Progenitor cell of endocrine pancreas (in vitro differentiated cells): ENCODE data around the gene SPNS2. TPM values are rescaled to one million over a fixed set of nuclear protein-coding genes. Genes with fewer than 3 reads are reported as not detected.

ENCODE experiments used
- DNase-seq: peaks from one replicate; pipeline ENCODE4 v3.0.0; 2021; ENCODE audit warnings: low spot score; ENCODE audit not compliant: unreplicated experiment
- H3K27ac Mint-ChIP-seq: 2 replicates; pipeline ENCODE4 v1.8.0; 2021; ENCODE audit warnings: mild to moderate bottlenecking, moderate library complexity, mixed read lengths
- H3K27me3 Mint-ChIP-seq: 2 replicates; pipeline ENCODE4 v1.8.0; 2021; ENCODE audit warnings: mixed read lengths
- H3K36me3 Mint-ChIP-seq: 2 replicates; pipeline ENCODE4 v1.8.0; 2022; ENCODE audit warnings: mixed read lengths; ENCODE audit not compliant: insufficient read depth
- H3K4me1 Mint-ChIP-seq: 2 replicates; pipeline ENCODE4 v1.8.0; 2021; ENCODE audit warnings: low read depth, mixed read lengths
- H3K4me3 Mint-ChIP-seq: 2 replicates; pipeline ENCODE4 v1.8.0; 2021; ENCODE audit warnings: low read depth, mild to moderate bottlenecking, moderate library complexity, mixed read lengths
- H3K9me3 Mint-ChIP-seq: 2 replicates; pipeline ENCODE4 v1.8.0; 2021; ENCODE audit warnings: low read depth, mixed read lengths
- total RNA-seq: library from RNA; stranded (reverse); gene quantifications from 2 replicates; pipeline ENCODE4 v1.2.1, GENCODE V29; 2021
- TF ChIP-seq, protein P1 (sequence below): fragments of 200-600 bp; sonication (generic); IDR thresholded peaks from one replicate; pipeline ENCODE4 v1.5.0; 2021; ENCODE audit warnings: antibody characterized with exemption, mild to moderate bottlenecking; ENCODE audit not compliant: unreplicated experiment

SPNS2 gene
- total RNA-seq, 1 donor from 2014 or later, result 0.60 TPM

DNA sequence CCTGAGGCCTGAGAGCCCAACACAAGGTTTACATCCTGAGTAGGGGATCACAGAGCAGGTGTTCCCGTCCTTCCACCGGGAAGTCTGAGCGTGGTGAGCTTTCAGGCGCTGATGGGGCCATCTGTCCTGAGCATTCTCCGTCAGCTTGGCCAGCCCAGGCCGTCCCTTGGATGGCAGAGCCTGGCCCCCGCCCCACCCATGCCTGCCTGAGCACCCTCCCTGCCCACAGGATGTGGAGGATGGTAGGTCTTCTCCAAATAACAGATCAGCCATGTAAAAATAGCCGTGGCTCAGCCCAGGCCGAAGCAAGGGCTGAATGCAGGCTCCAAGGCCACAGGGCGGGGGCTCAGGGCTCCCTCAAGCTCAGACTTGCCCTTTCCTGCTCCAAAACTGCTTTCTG, 20.2 kb downstream of the SPNS2 start:
- Mint-ChIP-seq H3K4me1 (peaks cover 33% of the 10 kb centered on the region), H3K4me3 (no peak overlapping the region), H3K36me3 (no peaks in the 10 kb centered on the region), H3K27me3 (peaks cover 4% of the 10 kb centered on the region), H3K9me3 (no peaks in the 10 kb centered on the region), H3K27ac (no peak overlapping the region)
- no peak for DNase-seq
- TF ChIP-seq, protein P1, sequence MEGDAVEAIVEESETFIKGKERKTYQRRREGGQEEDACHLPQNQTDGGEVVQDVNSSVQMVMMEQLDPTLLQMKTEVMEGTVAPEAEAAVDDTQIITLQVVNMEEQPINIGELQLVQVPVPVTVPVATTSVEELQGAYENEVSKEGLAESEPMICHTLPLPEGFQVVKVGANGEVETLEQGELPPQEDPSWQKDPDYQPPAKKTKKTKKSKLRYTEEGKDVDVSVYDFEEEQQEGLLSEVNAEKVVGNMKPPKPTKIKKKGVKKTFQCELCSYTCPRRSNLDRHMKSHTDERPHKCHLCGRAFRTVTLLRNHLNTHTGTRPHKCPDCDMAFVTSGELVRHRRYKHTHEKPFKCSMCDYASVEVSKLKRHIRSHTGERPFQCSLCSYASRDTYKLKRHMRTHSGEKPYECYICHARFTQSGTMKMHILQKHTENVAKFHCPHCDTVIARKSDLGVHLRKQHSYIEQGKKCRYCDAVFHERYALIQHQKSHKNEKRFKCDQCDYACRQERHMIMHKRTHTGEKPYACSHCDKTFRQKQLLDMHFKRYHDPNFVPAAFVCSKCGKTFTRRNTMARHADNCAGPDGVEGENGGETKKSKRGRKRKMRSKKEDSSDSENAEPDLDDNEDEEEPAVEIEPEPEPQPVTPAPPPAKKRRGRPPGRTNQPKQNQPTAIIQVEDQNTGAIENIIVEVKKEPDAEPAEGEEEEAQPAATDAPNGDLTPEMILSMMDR, result no peak

DNA sequence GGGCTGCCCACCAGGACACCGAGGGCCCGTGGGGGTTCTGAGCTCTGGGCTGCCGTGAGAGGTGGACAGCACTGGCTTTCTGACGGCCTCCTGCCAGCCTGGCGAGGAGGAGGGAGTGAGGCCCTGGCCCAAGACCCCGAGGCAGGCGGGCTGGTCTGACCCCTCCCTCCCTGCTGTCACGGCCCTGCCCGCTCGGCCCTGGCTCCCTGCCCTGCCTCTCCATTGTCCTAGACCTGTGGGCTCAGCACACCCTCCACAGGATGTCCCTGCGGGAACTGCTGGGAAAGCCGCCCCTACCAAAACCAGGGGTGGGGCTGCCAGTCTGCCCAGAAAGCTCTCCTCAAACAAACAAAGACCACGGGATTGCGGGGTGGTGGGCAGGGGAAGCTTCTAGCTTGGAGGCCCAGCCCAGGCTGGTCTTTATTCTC, 20.7 kb downstream of the SPNS2 start:
- DNase-seq, result no peak
- H3K27me3 Mint-ChIP-seq, result peaks cover 4% of the 10 kb centered on the region
- no peak overlapping the region for H3K27ac Mint-ChIP-seq
- no peak overlapping the region for H3K4me3 Mint-ChIP-seq
- TF ChIP-seq, protein P1, result no peak
- peaks cover 28% of the 10 kb centered on the region for H3K4me1 Mint-ChIP-seq
- H3K9me3 Mint-ChIP-seq, result no peaks in the 10 kb centered on the region
- H3K36me3 Mint-ChIP-seq, result no peaks in the 10 kb centered on the region

DNA sequence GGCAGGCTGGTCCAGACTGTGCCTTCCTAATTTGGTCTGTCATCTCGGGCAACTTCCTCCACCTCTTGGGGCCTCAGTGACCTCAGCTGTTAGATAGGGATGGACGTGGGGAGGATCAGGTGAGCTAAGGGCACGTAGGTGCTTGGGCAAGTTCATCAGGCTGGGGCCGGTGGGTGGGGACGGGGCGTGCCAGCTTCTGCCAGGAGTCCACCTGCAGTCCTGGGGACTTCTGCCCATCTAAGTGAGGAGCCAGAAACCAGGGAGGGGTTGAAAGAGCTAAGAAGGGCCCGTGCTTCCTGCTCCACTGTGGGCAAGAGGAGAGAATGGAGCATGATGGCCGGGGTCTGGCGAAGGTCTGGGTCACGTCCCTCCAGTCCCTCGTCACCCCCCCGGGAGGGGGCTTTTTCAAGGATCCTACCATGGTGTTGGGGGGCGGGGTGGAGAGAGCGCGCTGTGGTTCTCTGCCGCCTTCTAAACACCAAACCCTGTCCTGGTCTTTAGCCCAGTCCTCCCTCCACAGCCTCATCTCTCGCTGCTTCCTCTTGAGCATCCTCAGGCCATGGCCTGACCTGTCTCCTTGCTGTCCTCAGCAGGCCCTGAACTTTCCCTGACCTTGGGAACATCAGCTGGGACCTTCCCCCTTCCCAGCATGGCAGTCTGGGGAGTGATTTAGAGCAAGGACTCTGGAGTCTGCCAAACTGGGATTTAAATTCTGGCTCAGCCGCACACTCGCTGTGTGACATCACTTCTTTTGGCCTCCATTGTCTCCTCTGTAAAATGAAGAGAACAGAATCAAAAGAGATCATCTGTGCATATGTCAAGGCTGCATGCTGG, 21.6 kb downstream of the SPNS2 start:
- TF ChIP-seq, protein P1, result no peak
- Mint-ChIP-seq H3K4me1 (peaks cover 23% of the 10 kb centered on the region), H3K36me3 (no peaks in the 10 kb centered on the region), H3K9me3 (no peaks in the 10 kb centered on the region), H3K27ac (peak overlapping the region; percentile 87), H3K27me3 (peaks cover 4% of the 10 kb centered on the region), H3K4me3 (no peak overlapping the region)
- no peak for DNase-seq

GRCh38 chr17:4520894-4521600, 22.4 kb downstream of the SPNS2 start:
- no peak overlapping the region for H3K27ac Mint-ChIP-seq
- peaks cover 23% of the 10 kb centered on the region for H3K4me1 Mint-ChIP-seq
- no peaks in the 10 kb centered on the region for H3K9me3 Mint-ChIP-seq
- H3K4me3 Mint-ChIP-seq, result no peak overlapping the region
- no peak for DNase-seq
- no peaks in the 10 kb centered on the region for H3K36me3 Mint-ChIP-seq
- peaks cover 7% of the 10 kb centered on the region for H3K27me3 Mint-ChIP-seq
- TF ChIP-seq, protein P1, result no peak

GRCh38 chr17:4522661-4523060, 24.0 kb downstream of the SPNS2 start:
- peak overlapping the region; percentile 49 for H3K27ac Mint-ChIP-seq
- peaks cover 20% of the 10 kb centered on the region for H3K27me3 Mint-ChIP-seq

More at GRCh38 chr17:4522661-4523060, 24.0 kb downstream of the SPNS2 start:
- no peak for DNase-seq
- Mint-ChIP-seq H3K9me3 (no peaks in the 10 kb centered on the region), H3K4me1 (peaks cover 23% of the 10 kb centered on the region), H3K36me3 (no peaks in the 10 kb centered on the region), H3K4me3 (no peak overlapping the region)
- TF ChIP-seq, protein P1, result no peak
